Ishikawa (cell line): ENCODE measurements around the gene CAMK1.

ENCODE experiments used
- CEBPB ChIP-seq: IDR thresholded peaks from 2 replicates; pipeline ENCODE4 v1.6.1; 2012
- CREB1 ChIP-seq: IDR thresholded peaks from 2 replicates; pipeline ENCODE4 v1.6.1; 2012; ENCODE audit warnings: low read depth
- EP300 ChIP-seq: IDR thresholded peaks from 2 replicates; pipeline ENCODE4 v1.6.1; 2012; ENCODE audit warnings: borderline replicate concordance
- RAD21 ChIP-seq: IDR thresholded peaks from 2 replicates; pipeline ENCODE4 v1.6.1; 2012; ENCODE audit warnings: low read depth
- TAF1 ChIP-seq: IDR thresholded peaks from 2 replicates; pipeline ENCODE4 v1.6.1; 2012; ENCODE audit warnings: low read depth, mild to moderate bottlenecking
- TCF12 ChIP-seq: IDR thresholded peaks from 2 replicates; pipeline ENCODE4 v1.6.1; 2012; ENCODE audit warnings: low read depth
- TEAD4 ChIP-seq: IDR thresholded peaks from 2 replicates; pipeline ENCODE4 v1.6.1; 2012
- YY1 ChIP-seq: IDR thresholded peaks from 2 replicates; pipeline ENCODE4 v1.6.1; 2012; ENCODE audit warnings: low read depth
- ZBTB7A ChIP-seq: IDR thresholded peaks from 2 replicates; pipeline ENCODE4 v1.6.1; 2012; ENCODE audit warnings: low read depth

- TF ChIP-seq EP300 (no peak), RAD21 (no peak), CREB1 (no peak), TEAD4 (no peak), ZBTB7A (no peak), TCF12 (no peak), YY1 (no peak), TAF1 (no peak), CEBPB (no peak)
Observed at GRCh38 chr3:9780458-9780812, 10.7 kb upstream of the CAMK1 start.
